Activated gamma-delta T cell treated with anti-CD3 and anti-CD28 coated beads, Interleukin-2, amount 50 U/mL, for 16 hours (primary cell): ENCODE results near the gene LILRA1.
"Not testable (repeated sequence)": the region's sequence is repeated elsewhere in the genome, so short reads cannot be mapped to it uniquely, and the experiment has no call there.

ENCODE experiments used
- DNase-seq: peaks from one replicate; pipeline ENCODE4 v3.0.0-alpha.2; 2020; ENCODE audit warnings: low read depth

Gene LILRA1

GRCh38 chr19:54593445-54593844 lies at the start of gene LILRA1:
Gene LILRA1, plus strand, starts transcription at chr19:54593632. Its CDS starts 613 bp downstream, at chr19:54594245.
- DNase-seq: not testable (repeated sequence)

- no peak for DNase-seq
These were observed 44.6 kb upstream of the LILRA1 start for GRCh38 chr19:54548806-54549205.

- no peak for DNase-seq
These were observed 44.2 kb upstream of the LILRA1 start for GRCh38 chr19:54549224-54549623.

- peak; percentile 25 for DNase-seq
These were observed 42.1 kb upstream of the LILRA1 start for GRCh38 chr19:54551293-54551692.

GRCh38 chr19:54551950-54552912 lies 41.2 kb upstream of the LILRA1 start:
- DNase-seq: no peak

- no peak for DNase-seq
These were observed 40.5 kb upstream of the LILRA1 start for GRCh38 chr19:54552913-54553310.

DNA sequence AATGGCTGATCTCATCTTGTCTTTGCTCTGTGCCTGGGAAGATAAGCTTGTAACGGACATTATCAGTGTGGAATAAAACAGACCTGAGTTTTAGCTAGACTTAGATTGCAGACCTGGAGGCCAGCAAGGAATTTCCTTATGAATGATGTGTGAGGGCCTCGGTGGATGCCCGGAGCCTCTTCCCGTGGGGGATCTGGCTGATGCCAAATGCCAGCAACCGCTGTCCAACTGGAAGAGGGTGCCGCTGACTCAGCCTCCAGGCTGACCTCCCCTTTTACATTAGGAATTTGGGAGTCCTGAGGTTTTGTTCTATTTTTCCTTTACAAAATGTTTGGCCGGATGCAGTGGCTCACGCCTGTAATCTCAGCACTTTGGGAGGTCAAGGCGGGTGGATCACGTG lies 39.4 kb upstream of the LILRA1 start:
- DNase-seq: no peak

DNA sequence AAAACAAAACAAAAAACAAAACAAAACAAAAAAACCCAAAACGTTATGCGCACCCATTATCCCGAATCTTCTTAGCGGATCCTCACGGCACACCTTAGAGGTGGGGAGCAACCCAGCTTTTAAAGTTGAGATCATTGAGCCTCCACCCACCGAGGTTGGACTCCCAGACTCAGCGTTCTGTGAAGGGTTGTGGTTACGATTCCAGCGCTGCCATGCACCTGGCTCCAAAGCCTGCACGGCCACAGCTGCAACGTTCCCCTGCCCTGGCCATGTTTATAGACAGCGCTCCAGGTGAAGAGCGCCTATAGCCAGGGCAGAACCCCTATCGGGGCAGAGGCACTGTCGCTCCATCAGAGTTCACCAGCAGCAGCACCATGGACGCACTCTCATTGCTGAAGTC lies 38.5 kb upstream of the LILRA1 start:
- no peak for DNase-seq

DNA sequence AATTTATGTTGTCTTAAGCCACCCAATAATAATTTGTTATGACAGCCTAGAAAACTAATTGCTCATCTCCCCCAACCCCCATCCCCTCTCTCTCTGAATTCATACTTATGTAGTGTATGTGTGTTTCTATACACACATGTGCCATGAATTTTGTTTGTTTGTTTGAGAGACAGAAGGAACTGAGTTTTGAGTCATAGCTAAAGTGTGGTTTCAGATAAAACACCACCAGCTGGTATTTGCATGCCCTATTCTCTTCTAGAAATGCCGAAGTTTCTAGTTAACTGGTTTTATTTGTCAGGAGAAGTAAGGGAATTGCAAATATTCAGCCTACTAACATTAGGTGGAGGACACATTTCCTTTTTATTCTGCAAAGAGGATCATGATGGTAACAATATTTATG lies 37.2 kb upstream of the LILRA1 start:
- no peak for DNase-seq

GRCh38 chr19:54558339-54558738 lies 35.1 kb upstream of the LILRA1 start:
- no peak for DNase-seq

- DNase-seq: no peak
These were observed 32.5 kb upstream of the LILRA1 start for GRCh38 chr19:54560881-54561385.

DNA sequence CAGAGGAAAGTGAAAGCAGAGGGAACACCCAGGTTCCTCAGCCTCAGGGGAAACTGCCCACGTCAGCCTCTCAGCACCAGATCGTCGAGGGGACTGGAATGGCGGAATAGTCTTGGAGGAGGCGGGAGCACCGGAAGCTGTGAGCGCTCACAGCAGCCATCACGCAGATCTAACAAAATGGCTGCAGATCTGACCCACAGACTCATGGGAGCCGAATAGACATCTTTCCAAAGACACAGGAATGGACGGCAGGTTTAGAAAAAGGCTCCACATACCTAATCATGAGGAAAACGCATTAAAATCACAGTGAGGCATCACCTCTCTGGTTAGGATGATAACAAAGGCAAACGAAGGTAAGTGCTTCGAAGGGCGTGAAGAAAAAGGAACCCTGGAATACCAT lies 31.6 kb upstream of the LILRA1 start:
- no peak for DNase-seq

DNA sequence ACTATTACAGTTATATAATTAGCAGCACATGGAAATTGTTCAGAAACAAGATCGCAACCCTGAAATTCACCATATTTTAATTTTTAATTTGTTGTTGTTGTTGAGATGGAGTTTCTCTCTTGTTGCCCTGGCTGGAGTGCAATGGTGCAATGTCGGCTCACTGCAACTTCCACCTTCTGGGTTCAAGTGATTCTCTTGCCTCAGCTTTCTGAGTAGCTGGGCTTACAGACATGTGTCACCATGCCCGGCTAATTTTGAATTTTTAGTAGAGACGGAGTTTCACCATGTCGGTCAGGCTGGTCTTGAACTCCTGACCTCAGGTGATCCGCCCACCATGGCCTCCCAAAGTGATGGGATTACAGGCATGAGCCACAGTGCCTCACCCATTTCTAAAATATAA lies 30.2 kb upstream of the LILRA1 start:
- DNase-seq: not testable (repeated sequence)

DNA sequence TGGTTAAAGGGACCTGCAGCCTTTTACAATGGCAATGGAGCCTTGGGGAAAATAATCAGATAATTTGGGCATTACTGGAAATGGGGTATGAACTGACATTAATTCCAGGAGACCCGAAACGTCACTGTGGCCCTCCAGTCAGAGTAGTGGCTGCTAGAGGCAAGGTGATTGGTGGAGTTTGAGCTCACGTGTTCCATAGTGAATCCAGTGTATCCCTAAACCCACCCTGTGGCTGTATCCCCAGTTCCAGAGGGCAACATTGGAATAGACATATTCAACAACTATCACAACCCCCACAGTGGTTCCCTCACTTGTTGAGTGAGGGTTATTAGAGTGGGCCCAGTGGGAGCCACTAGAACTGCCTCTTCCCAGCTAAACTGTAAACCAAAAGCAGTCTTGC lies 23.1 kb upstream of the LILRA1 start:
- no peak for DNase-seq

DNA sequence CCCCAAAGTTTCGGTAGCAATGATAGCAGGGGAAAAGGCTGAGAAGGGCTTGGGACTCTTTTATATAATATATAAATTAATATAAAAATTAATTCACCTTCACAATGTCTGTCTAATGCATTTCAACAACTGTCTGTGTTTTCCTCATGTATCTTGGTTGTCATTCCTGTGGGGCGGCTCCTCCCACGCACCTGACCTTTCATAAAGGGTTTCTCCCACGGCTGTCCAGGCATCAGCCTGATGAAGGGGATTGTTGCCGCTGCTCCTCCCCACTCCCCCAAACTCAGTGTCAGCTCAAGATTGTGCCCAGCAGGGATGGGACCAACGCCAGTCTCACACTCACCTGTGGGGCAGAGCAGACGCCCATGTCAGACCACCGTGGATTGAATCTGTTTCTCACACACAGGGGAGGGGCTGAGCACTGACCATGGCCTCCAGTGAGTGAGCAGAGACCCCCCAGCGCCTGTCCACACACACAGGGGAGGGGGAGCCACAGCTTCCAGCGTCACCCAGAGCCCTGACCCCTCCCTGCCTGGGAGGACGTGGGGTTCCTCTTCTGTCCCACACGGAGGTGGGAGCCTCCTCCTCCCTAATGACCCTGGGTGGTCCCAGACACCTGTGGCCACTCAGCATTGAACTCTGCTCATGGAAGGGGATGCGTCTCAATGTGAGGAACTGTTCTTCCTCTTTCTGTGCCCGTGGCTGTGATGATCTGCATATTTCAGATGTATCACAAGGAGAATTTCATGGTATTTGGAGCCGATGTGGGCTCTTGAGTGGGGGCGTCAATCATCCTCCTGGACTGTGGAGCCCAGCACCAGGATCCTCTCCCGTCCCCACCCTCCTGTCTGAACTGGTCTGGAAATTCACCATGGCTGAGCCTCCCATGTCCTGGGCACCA lies 21.5 kb upstream of the LILRA1 start:
- DNase-seq: not testable (repeated sequence)

- no peak for DNase-seq
These were observed 20.6 kb upstream of the LILRA1 start for GRCh38 chr19:54572696-54573311.

GRCh38 chr19:54573330-54573872 lies 20.0 kb upstream of the LILRA1 start, which contains the start of gene LILRA2:
Gene LILRA2, plus strand, starts transcription at chr19:54573790. Its CDS starts 89 bp downstream, at chr19:54573879.
- no peak for DNase-seq

DNA sequence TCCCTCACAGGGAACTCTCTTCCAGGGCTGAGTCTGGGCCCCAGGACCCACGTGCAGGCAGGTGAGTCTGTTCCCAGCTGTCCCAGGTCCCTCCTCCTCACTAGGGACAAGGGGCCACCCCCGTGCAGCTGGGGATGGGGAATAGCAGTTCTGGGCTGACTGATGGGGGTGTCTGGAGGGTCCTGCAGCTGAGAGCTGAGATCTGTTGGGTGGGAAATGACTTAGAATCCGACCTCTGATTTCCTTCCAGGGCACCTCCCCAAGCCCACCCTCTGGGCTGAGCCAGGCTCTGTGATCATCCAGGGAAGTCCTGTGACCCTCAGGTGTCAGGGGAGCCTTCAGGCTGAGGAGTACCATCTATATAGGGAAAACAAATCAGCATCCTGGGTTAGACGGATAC lies 19.4 kb upstream of the LILRA1 start:
- no peak for DNase-seq

DNA sequence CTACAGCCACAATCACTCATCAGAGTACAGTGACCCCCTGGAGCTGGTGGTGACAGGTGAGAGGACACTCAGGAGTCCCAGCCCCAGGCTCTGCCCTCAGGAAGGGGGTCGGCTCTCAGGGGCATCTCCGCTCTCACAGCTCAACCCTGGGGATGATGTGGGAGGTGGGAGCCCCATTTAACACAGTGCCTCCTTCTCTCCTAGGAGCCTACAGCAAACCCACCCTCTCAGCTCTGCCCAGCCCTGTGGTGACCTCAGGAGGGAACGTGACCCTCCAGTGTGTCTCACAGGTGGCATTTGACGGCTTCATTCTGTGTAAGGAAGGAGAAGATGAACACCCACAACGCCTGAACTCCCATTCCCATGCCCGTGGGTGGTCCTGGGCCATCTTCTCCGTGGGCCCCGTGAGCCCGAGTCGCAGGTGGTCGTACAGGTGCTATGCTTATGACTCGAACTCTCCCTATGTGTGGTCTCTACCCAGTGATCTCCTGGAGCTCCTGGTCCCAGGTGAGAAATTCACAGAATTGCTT lies 18.8 kb upstream of the LILRA1 start:
- DNase-seq: no peak

- not testable (repeated sequence) for DNase-seq
These were observed 18.2 kb upstream of the LILRA1 start for GRCh38 chr19:54575205-54575604.

DNA sequence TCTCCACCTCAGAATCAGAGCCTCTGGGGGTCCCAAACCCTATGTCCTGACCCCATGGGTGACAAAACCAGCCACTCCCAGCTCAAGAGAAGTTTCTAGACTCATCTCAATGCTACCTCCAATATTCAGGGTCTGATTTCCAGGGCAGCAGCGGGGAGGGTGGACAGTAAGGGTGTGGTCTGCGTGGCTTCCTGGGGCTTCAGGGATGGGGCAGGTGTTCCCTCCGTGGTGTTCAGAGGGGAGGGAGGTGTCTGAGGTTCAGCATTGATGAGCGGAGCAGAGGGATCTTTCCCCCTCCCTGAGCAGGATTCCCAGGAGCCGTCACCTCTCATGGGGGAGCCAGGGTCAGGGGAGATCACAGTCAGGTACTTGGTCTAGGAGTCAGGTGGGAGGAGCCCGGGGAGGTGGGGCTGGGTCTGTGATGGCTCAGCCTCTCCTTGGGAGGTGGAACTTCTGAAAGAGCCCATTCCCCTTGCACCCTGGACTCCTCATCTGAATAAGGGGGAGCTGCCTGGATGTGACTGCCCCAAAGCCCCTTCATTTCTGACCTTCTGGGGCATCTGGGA lies 16.9 kb upstream of the LILRA1 start:
- no peak for DNase-seq
